Retina (tissue), 1 donor: ENCODE measurements around the gene EIF4EBP3.
"Not testable (repeated sequence)": the region's sequence is repeated elsewhere in the genome, so short reads cannot be mapped to it uniquely, and the experiment has no call there.

Experiments used
- DNase-seq: peaks from one replicate; pipeline ENCODE4 v3.0.0-alpha.2; 2016

Gene EIF4EBP3

DNA sequence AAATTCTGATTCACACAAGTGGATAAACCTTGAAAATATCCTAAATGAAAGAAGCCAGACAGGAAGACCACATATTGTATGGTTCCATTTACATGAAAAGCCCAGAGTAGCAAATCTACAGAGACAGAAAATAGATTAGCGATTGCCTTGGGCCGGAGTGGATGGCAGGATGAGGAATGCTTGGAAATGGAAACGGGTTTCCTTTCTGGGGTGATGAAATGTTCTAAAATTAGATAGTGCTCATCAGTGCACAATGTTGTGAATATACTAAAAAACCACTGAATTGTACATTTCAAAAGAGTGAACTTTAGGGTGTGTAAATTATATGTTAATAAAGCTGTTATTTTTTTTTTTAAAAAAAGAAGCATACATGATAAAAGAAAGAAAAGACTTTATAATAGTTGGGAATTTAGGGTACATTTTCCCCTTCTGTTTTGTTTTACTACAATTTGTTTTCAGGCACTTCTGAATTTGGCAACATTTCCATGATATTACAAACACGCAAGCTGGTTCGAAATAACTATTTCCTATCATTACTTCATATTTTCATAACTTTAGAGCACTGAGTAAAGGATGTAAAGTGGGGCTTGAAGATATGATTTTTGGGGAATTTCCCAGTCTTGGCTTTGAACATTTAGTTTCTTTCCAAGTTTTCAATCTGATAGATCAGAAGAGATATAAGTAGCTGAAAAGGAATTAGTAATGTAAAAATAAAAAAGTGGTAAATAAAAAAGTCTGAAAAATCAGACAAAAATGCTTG is 41.0 kb downstream of the EIF4EBP3 start:
- DNase-seq: no peak

DNA sequence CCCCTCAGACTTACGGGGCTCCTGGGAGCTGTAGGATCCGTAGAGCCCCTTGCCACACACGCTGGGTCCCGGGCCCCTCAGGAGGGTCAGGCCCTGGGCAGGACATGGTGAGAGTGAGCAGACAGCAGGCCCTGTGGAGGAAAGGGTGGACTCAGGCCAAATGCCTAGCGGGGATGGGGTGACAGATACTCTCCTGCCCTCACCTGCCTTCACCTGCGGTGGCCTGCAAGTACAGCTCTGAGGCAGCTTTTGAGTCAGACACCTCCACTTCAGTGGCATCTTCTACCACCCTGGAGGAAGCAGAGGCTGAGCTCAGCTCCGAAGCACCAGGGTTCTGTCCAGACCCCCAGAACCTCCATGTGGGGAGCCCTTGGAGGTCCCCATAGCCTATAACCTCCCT is 43.4 kb downstream of the EIF4EBP3 start:
- DNase-seq: no peak

DNA sequence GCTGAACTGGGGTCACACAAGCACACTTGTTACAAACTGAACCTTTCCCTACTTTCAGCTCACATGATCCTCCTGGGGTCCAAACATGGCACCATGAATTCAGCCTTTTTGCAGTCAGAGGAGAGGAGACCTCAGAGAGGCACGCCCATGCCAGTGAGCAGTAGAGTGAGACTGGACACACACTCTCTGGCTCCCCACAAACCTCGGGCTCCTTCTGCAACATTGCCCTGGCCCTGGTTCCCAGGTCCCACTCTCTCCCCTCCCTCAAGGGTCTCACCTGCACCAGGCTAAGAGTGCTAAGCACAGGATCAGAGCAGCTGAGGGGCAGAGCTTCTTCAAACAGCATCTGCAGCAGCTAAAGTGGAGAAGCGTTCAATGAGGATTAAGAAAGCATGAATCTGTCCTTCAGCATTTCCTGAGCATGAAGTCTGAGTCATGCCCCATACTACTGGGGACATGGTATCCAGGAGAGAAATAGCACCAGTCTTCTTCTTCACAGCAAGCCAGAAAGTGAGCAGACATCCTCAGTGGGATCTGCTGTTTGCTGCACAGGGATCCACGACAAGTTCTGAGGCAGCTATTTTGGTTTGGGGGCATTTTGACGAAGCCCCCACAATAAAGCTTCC is 44.4 kb downstream of the EIF4EBP3 start:
- no peak for DNase-seq

DNA sequence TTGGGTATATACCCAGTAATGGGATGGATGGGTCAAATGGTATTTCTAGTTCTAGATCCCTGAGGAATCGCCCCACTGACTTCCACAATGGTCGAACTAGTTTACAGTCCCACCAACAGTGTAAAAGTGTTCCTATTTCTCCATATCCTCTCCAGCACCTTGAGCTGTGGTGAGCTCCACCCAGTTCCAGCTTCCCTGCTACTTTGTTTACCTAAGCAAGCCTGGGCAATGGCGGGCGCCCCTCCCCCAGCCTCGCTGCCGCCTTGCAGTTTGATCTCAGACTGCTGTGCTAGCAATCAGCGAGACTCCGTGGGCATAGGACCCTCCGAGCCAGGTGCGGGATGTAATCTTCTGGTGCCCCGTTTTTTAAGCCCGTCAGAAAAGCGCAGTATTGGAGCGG is 45.6 kb downstream of the EIF4EBP3 start:
- DNase-seq: not testable (repeated sequence)

DNA sequence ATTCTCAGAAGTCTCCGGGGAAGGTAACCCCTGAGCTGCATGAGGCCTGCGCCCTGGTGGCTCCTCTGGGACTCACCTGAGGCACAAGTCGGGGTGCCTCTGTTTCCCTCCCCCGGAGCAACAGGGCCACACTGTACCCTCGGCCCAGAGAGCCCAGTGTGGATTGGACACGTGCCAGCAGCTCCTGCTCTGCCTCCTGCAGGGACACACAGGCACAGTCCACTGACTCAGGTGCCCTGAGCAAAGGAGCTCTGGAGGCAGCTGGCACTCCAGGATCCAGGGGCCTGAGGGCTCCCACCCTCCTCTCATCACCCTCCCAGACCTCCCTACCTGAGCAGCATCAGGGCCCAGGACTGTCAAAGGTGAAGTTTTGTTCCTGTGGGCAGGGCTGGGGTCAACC is 46.7 kb downstream of the EIF4EBP3 start:
- DNase-seq: no peak

DNA sequence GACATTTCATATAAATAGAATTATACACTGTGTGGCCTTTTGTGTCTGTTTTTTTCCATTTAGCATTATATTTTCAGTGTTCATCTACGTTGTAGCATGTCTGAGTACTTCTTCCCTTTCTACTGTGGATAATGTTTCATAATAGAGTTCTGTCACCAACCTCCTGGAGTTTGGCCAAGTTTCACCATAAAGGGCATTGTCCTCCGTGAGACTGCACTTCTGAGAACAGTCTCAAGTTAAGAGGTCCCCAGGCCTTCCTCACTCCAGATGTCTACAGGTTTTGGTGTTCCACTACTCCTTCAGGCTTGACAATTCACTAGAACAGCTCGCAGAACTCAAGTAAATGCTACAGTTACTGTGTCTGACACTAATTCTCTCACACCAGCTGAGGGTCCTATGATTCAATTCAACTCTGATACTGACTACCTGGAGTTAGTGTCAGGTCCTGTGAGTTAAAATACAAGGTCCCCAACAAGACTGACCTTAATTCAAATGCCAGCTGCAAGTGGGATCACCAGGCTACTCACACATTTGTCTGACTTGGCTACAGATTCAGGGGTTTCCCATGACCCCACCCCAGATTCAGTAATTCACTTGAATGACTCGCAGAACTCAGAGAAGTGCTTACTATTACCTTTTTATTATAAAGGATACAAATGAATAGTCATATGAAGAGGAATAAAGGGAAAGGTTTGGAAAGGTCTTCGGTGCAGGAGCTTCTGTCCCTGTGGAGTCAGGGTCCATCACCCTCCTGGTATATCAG is 48.3 kb downstream of the EIF4EBP3 start:
- DNase-seq: peak; percentile 44

DNA sequence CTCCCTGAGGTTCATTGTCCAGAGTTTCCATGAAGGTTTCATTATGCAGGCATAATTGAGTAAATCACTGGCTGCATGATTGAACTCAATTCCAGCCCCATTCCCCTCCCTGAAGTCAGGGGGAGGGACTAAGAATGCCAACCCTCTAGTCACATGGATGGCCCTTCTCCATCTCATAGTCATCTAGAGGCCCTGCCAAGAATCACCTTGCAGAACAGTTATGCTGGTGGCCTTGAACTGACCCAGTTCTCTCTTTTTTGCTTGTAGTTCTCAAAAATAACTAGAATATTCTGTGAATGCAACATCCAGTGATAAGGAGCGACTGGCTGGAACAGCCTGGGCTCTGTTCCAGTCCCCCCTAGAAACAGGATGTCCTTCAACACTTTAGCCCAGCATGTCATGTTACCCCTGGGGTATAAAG is 48.9 kb downstream of the EIF4EBP3 start:
- no peak for DNase-seq

DNA sequence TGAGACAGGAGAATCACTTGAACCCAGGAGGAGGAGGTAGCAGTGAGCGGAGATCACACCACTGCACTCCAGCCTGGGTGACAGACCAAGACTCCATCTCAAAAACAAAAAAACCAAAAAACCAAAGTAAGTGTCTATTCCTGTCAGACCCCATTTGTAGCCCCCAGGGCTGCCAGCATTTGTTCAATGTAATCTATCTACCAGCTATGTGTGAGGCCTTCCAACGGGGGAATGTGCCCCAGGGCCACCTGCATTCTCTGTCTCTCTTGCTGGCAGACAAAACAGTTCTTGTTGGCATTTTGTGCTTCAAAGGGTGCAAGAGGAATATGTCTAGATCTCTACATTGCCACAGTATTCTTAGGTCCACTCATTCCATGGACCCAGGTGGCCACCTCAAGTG is 51.4 kb downstream of the EIF4EBP3 start:
- no peak for DNase-seq
